ENCODE measurements around the gene RRM2. TPM values are rescaled to one million over a fixed set of nuclear protein-coding genes. Genes with fewer than 3 reads are reported as not detected.

Gene RRM2
- total and polyA plus RNA-seq, 2 experiments from 2014 or later = 108 to 119 TPM

- peaks cover 31% of the 10 kb centered on the region for H3K4me1 Mint-ChIP-seq
- H3K27ac Mint-ChIP-seq = no peak overlapping the region
- TF ChIP-seq ZNF114 (CRISPR knock-in tag; IDR thresholded peaks at IDR 0.05) = no peak
- TF ChIP-seq ZNF462 (CRISPR knock-in tag; IDR thresholded peaks at IDR 0.05) = no peak
- TF ChIP-seq ZNF331 (CRISPR knock-in tag; IDR thresholded peaks at IDR 0.05; ENCODE audit: low read depth) = no peak
- TF ChIP-seq EZH2 (IDR thresholded peaks at IDR 0.05; ENCODE audit: low read depth, unreplicated experiment) = no peak
- Histone ChIP-seq H3K36me3 (ENCODE audit: insufficient read depth) (no peaks in the 10 kb centered on the region), H3K27ac (ENCODE audit: low read depth) (no peak overlapping the region), H3K4me3 (no peak overlapping the region), H3K79me2 (replicated peaks; ENCODE audit: insufficient read depth) (no peaks in the 10 kb centered on the region), H3K27me3 (ENCODE audit: insufficient read depth) (peaks cover 32% of the 10 kb centered on the region), H3F3A (replicated peaks; ENCODE audit: low read depth) (0 out of 2 replicates have a peak, but pooled peaks cover 6% of the 10 kb centered on the region), H3K4me2 (no peak overlapping the region), H4K20me1 (replicated peaks; ENCODE audit: insufficient read depth) (no peaks in the 10 kb centered on the region), H3K9me2 (ENCODE audit: insufficient read depth) (no peaks in the 10 kb centered on the region), H3K4me1 (ENCODE audit: insufficient read depth) (peaks cover 8% of the 10 kb centered on the region; the same call in 1 of the 2 replicates), H2AFZ (no peak overlapping the region)
- ATAC-seq = no peak
- no peaks in the 10 kb centered on the region; the same call in 2 of the 3 replicates for H3K36me3 Mint-ChIP-seq (ENCODE audit: low read depth)
- no peaks in the 10 kb centered on the region for H3K9me3 Mint-ChIP-seq
- DNase-seq (ENCODE audit: low spot score) = no peak
- H3K4me3 Mint-ChIP-seq = no peak overlapping the region; the same call in 2 of the 3 replicates
- peaks cover 22% of the 10 kb centered on the region for H3K27me3 Mint-ChIP-seq (ENCODE audit: insufficient read depth, low read depth, poor library complexity)
Observed at GRCh38 chr2:10075571-10076209, 46.8 kb upstream of the RRM2 start.

- H3K27ac ChIP-seq (ENCODE audit: low read depth) = no peak overlapping the region
- no peak overlapping the region for H3K4me2 ChIP-seq
- H3K4me1 ChIP-seq (ENCODE audit: insufficient read depth) = peaks cover 13% of the 10 kb centered on the region
- peaks cover 40% of the 10 kb centered on the region for H3K27me3 ChIP-seq (ENCODE audit: insufficient read depth)
- peaks cover 36% of the 10 kb centered on the region for H3K4me1 Mint-ChIP-seq
- ATAC-seq (no peak), DNase-seq (ENCODE audit: low spot score) (no peak)
- 0 out of 2 replicates have a peak, but pooled peaks cover 6% of the 10 kb centered on the region for H3F3A ChIP-seq (replicated peaks; ENCODE audit: low read depth)
- H3K4me3 ChIP-seq = no peak overlapping the region
- no peaks in the 10 kb centered on the region for H3K36me3 ChIP-seq (ENCODE audit: insufficient read depth)
- H2AFZ ChIP-seq = no peak overlapping the region
- H3K4me3 Mint-ChIP-seq = no peak overlapping the region
- H4K20me1 ChIP-seq (replicated peaks; ENCODE audit: insufficient read depth) = no peaks in the 10 kb centered on the region
- peaks cover 30% of the 10 kb centered on the region for H3K27me3 Mint-ChIP-seq (ENCODE audit: insufficient read depth, low read depth, poor library complexity)
- H3K79me2 ChIP-seq (replicated peaks; ENCODE audit: insufficient read depth) = no peaks in the 10 kb centered on the region
- no peak overlapping the region; the same call in 1 of the 2 replicates for H3K27ac Mint-ChIP-seq
- no peaks in the 10 kb centered on the region for H3K9me3 Mint-ChIP-seq
- H3K9me2 ChIP-seq (ENCODE audit: insufficient read depth) = no peaks in the 10 kb centered on the region
- no peaks in the 10 kb centered on the region; the same call in 2 of the 3 replicates for H3K36me3 Mint-ChIP-seq (ENCODE audit: low read depth)
- TF ChIP-seq ETS1 (IDR thresholded peaks at IDR 0.05) (no peak), CTCF (conservative IDR thresholded peaks at IDR 0.05; ENCODE audit: low read depth in 2 of 2) (no peak), POLR2AphosphoS5 (IDR thresholded peaks at IDR 0.05; ENCODE audit: low read depth) (no peak), ZNF114 (CRISPR knock-in tag; IDR thresholded peaks at IDR 0.05) (no peak), CREB1 (CRISPR knock-in tag; IDR thresholded peaks at IDR 0.05; ENCODE audit: low read depth) (no peak), EZH2 (IDR thresholded peaks at IDR 0.05; ENCODE audit: low read depth, unreplicated experiment) (no peak), JUNB (IDR thresholded peaks at IDR 0.05; ENCODE audit: unreplicated experiment) (no peak), EZH2phosphoT487 (IDR thresholded peaks at IDR 0.05; ENCODE audit: unreplicated experiment) (no peak), NANOG (IDR thresholded peaks at IDR 0.05; ENCODE audit: borderline replicate concordance) (no peak), STAT1 (IDR thresholded peaks at IDR 0.05; ENCODE audit: unreplicated experiment) (no peak)
Observed at GRCh38 chr2:10076511-10076910, 46.0 kb upstream of the RRM2 start.
